HepG2 (cell line): ENCODE data around the gene NDP.

Experiments used
- ATF7-NPFF ChIP-seq: sonication (generic); formaldehyde crosslinking; IDR thresholded peaks from 2 replicates; pipeline ENCODE4 v1.8.1; 2023; ENCODE audit warnings: mild to moderate bottlenecking, low read depth, missing genetic modification reagents, moderate library complexity
- BCL6 ChIP-seq: IDR thresholded peaks from 2 replicates; pipeline ENCODE4 v1.6.1; 2016; ENCODE audit warnings: missing genetic modification reagents, missing compliant biosample characterization
- EZH2 ChIP-seq: conservative IDR thresholded peaks from 2 replicates; pipeline ENCODE4 v1.6.1; 2012; ENCODE audit warnings: mild to moderate bottlenecking, low read depth, low read length, moderate library complexity
- RBFOX2 ChIP-seq: fragments of 200-400 bp; formaldehyde crosslinking; IDR thresholded peaks from 2 replicates; pipeline ENCODE4 v1.6.1; 2017; ENCODE audit warnings: low read depth, mild to moderate bottlenecking, low read length
- TF ChIP-seq, protein P1 (sequence below): fragments of 450-650 bp; IDR thresholded peaks from 2 replicates; pipeline ENCODE4 v1.6.1; 2016
- TF ChIP-seq, protein P2 (sequence below): sonication (generic); formaldehyde crosslinking; conservative IDR thresholded peaks from 2 replicates; pipeline ENCODE4 v1.8.0; 2022; ENCODE audit warnings: low read depth, missing genetic modification reagents

DNA sequence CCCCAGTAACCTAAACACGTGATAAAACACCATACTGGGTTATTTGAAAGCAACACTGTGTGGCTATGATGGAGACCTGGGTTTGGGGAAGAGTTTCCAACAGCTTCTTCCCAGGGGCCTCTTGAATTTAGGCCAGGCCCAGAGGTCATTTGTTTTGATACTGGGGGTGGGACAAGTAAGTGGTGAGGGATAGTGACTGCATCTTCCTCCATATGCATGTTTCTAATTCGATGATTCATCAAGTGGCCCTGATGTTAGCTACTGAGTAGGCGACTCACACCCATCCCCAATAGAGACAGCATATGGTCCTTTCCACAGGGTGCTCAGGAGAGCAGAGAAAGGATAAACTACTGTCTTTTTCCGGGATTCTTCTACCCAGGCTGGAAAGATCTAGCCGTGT, 2.7 kb downstream of the NDP start:
- TF ChIP-seq, protein P1, sequence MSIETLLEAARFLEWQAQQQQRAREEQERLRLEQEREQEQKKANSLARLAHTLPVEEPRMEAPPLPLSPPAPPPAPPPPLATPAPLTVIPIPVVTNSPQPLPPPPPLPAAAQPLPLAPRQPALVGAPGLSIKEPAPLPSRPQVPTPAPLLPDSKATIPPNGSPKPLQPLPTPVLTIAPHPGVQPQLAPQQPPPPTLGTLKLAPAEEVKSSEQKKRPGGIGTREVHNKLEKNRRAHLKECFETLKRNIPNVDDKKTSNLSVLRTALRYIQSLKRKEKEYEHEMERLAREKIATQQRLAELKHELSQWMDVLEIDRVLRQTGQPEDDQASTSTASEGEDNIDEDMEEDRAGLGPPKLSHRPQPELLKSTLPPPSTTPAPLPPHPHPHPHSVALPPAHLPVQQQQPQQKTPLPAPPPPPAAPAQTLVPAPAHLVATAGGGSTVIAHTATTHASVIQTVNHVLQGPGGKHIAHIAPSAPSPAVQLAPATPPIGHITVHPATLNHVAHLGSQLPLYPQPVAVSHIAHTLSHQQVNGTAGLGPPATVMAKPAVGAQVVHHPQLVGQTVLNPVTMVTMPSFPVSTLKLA, result no peak
- TF ChIP-seq ATF7-NPFF (CRISPR knock-in tag) (no peak), RBFOX2 (no peak), EZH2 (no peak), BCL6 (CRISPR knock-in tag) (no peak)
- TF ChIP-seq, protein P2, sequence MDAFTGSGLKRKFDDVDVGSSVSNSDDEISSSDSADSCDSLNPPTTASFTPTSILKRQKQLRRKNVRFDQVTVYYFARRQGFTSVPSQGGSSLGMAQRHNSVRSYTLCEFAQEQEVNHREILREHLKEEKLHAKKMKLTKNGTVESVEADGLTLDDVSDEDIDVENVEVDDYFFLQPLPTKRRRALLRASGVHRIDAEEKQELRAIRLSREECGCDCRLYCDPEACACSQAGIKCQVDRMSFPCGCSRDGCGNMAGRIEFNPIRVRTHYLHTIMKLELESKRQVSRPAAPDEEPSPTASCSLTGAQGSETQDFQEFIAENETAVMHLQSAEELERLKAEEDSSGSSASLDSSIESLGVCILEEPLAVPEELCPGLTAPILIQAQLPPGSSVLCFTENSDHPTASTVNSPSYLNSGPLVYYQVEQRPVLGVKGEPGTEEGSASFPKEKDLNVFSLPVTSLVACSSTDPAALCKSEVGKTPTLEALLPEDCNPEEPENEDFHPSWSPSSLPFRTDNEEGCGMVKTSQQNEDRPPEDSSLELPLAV (CRISPR knock-in tag), result no peak
